HFFc6 (cell line): Measurements from ENCODE around the gene RFC3. TPM values are rescaled to one million over a fixed set of nuclear protein-coding genes. Genes with fewer than 3 reads are reported as not detected.

Source experiments
- DNase-seq: peaks from one replicate; pipeline ENCODE4 v3.0.0-alpha.2; 2018
- H3K27ac Mint-ChIP-seq: 2 replicates; pipeline ENCODE4 v1.8.0; 2020; ENCODE audit warnings: mild to moderate bottlenecking, mixed read lengths
- H3K27me3 Mint-ChIP-seq: 2 replicates; pipeline ENCODE4 v1.8.0; 2021; ENCODE audit warnings: mild to moderate bottlenecking, moderate library complexity, mixed read lengths; ENCODE audit not compliant: insufficient read depth
- H3K36me3 Mint-ChIP-seq: 2 replicates; pipeline ENCODE4 v1.8.0; 2021; ENCODE audit warnings: low read depth, mixed read lengths
- H3K4me1 Mint-ChIP-seq: 2 replicates; pipeline ENCODE4 v1.8.0; 2020; ENCODE audit warnings: low read depth, mixed read lengths
- H3K4me3 Mint-ChIP-seq: 2 replicates; pipeline ENCODE4 v1.8.0; 2020; ENCODE audit warnings: mild to moderate bottlenecking, moderate library complexity, mixed read lengths
- H3K9me3 Mint-ChIP-seq: 2 replicates; pipeline ENCODE4 v1.8.0; 2020; ENCODE audit warnings: mild to moderate bottlenecking, mixed read lengths
- CTCF ChIP-seq: fragments of 200-600 bp; sonication (generic); IDR thresholded peaks from 2 replicates; pipeline ENCODE4 v1.5.0; 2021; ENCODE audit warnings: antibody characterized with exemption, mild to moderate bottlenecking
- total RNA-seq, 6 experiments: library from RNA; stranded (reverse); fragmentation: NEBNext Ultra II Directional; extraction: Animal tissue kit (Norgen Biotek cat#: 25700); gene quantifications; 2 replicates in 1 of 6; 3 replicates in 5 of 6; pipeline ENCODE4 v1.2.3, GENCODE V29; 2021

The RFC3 gene
- total RNA-seq, 6 experiments from 2014 or later: 8.8 to 16.2 (median 15.1) TPM

GRCh38 chr13:33842986-33843385, 25.0 kb downstream of the RFC3 start:
- Mint-ChIP-seq H3K27ac (no peak overlapping the region), H3K9me3 (no peaks in the 10 kb centered on the region), H3K4me3 (no peak overlapping the region), H3K36me3 (0 out of 2 replicates have a peak, but pooled peaks cover 8% of the 10 kb centered on the region), H3K27me3 (no peaks in the 10 kb centered on the region), H3K4me1 (peaks cover 6% of the 10 kb centered on the region; the same call in 1 of the 2 replicates)
- TF ChIP-seq CTCF: no peak
- DNase-seq: no peak

- no peaks in the 10 kb centered on the region for H3K9me3 Mint-ChIP-seq
- TF ChIP-seq CTCF: no peak
- DNase-seq: no peak
- H3K36me3 Mint-ChIP-seq: 0 out of 2 replicates have a peak, but pooled peaks cover 4% of the 10 kb centered on the region
- no peaks in the 10 kb centered on the region for H3K4me1 Mint-ChIP-seq
- H3K27me3 Mint-ChIP-seq: peaks cover 1% of the 10 kb centered on the region; the same call in 1 of the 2 replicates
- no peak overlapping the region for H3K27ac Mint-ChIP-seq
- no peak overlapping the region for H3K4me3 Mint-ChIP-seq
Observed at GRCh38 chr13:33845572-33846302, 27.8 kb downstream of the RFC3 start.

- Mint-ChIP-seq H3K27me3 (peaks cover 1% of the 10 kb centered on the region; the same call in 1 of the 2 replicates), H3K4me3 (no peak overlapping the region), H3K4me1 (no peaks in the 10 kb centered on the region), H3K36me3 (0 out of 2 replicates have a peak, but pooled peaks cover 4% of the 10 kb centered on the region), H3K27ac (no peak overlapping the region), H3K9me3 (no peaks in the 10 kb centered on the region)
- DNase-seq: no peak
- no peak for TF ChIP-seq CTCF
Observed at GRCh38 chr13:33846303-33847062, 28.5 kb downstream of the RFC3 start.

GRCh38 chr13:33849211-33849610, 31.3 kb downstream of the RFC3 start:
- DNase-seq: no peak
- no peak for TF ChIP-seq CTCF
- no peaks in the 10 kb centered on the region for H3K4me1 Mint-ChIP-seq
- 0 out of 2 replicates have a peak, but pooled peaks cover 4% of the 10 kb centered on the region for H3K36me3 Mint-ChIP-seq
- no peak overlapping the region for H3K27ac Mint-ChIP-seq
- peaks cover 1% of the 10 kb centered on the region; the same call in 1 of the 2 replicates for H3K27me3 Mint-ChIP-seq
- H3K9me3 Mint-ChIP-seq: no peaks in the 10 kb centered on the region
- H3K4me3 Mint-ChIP-seq: no peak overlapping the region

- DNase-seq: no peak
- Mint-ChIP-seq H3K4me1 (peaks cover 11% of the 10 kb centered on the region; the same call in 1 of the 2 replicates), H3K27me3 (no peaks in the 10 kb centered on the region), H3K4me3 (no peak overlapping the region), H3K36me3 (no peaks in the 10 kb centered on the region; the same call in 1 of the 2 replicates), H3K9me3 (no peaks in the 10 kb centered on the region), H3K27ac (no peak overlapping the region)
- TF ChIP-seq CTCF: no peak
Observed at GRCh38 chr13:33855371-33855895, 37.5 kb downstream of the RFC3 start.
